ENCODE measurements around the gene ETV4. TPM values are rescaled to one million over a fixed set of nuclear protein-coding genes. Genes with fewer than 3 reads are reported as not detected.

Gene ETV4
- total RNA-seq, 1 experiment from 2014 or later, result 85.6 TPM

GRCh38 chr17:43529947-43530287 lies 16.2 kb downstream of the ETV4 start:
- TF ChIP-seq CTCF (IDR thresholded peaks at IDR 0.05; ENCODE audit: unreplicated experiment), result no peak
- Mint-ChIP-seq H3K4me3 (ENCODE audit: low read depth, unreplicated experiment) (no peak overlapping the region), H3K36me3 (ENCODE audit: insufficient read depth, unreplicated experiment) (peaks cover 49% of the 10 kb centered on the region)

DNA sequence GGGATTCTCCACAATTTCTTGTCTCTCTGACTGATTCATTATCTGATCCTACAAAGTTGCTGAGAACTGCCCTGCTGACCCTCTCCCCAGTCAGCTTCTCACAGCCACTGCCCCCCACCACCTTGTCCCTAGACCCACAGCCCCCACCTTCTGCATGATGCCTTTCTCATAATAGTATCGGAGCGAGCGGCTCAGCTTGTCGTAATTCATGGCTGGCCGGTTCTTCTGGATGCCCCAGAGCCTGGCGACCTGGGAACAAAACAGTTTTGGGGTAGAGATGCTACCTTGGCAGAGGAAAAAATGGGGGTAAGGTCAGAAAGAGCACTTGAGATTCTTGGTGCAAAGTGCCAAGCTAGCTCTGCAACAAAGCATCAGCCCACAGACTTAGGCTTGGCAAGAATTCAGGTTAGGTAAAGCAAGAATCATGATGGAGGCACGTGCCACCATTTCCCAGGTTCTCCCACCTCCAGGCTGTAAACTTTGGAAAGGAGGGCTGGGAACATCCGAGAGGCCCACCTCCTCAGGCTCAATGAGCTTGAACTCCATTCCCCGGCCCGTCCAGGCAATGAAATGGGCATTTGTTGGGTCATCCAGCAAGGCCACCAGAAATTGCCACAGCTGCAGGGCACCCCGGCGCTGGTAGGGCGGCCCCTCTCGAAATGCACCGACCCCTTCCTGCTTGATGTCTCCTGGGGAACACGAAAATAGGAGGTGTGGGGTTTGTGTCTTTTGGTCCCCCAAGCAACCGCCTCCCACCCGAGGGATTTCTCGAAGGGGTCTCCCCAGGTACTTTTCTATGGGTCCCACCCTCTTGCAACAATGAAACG lies 16.9 kb downstream of the ETV4 start:
- CTCF ChIA-PET, result interaction anchor here (0.6 kb wide), 1 partner anchor 463 kb away, joined by 6 read pairs; no protein-coding TSS in a partner anchor
- no peaks in the 10 kb centered on the region for H3K27me3 Mint-ChIP-seq (ENCODE audit: unreplicated experiment)
- H3K4me1 Mint-ChIP-seq (ENCODE audit: low read depth, unreplicated experiment), result peaks cover 11% of the 10 kb centered on the region
- peaks cover 57% of the 10 kb centered on the region for H3K36me3 Mint-ChIP-seq (ENCODE audit: insufficient read depth, unreplicated experiment)
- DNase-seq, result no peak
- no peaks in the 10 kb centered on the region for H3K9me3 Mint-ChIP-seq (ENCODE audit: low read depth, unreplicated experiment)
- H3K4me3 Mint-ChIP-seq (ENCODE audit: low read depth, unreplicated experiment), result no peak overlapping the region
- no peak for TF ChIP-seq CTCF (IDR thresholded peaks at IDR 0.05; ENCODE audit: unreplicated experiment)
- intact Hi-C loops (cut with micrococcal nuclease; ENCODE audit: unreplicated experiment), result no loop called here
- H3K27ac Mint-ChIP-seq (ENCODE audit: unreplicated experiment), result peak overlapping the region; percentile 31
- BruUV-seq (replicated peaks), result no TSS peak

More at GRCh38 chr17:43529947-43530287, 16.2 kb downstream of the ETV4 start:
- CTCF ChIA-PET, result no interaction called here
- H3K9me3 Mint-ChIP-seq (ENCODE audit: low read depth, unreplicated experiment), result no peaks in the 10 kb centered on the region
- intact Hi-C loops (cut with micrococcal nuclease; ENCODE audit: unreplicated experiment), result no loop called here
- no peaks in the 10 kb centered on the region for H3K27me3 Mint-ChIP-seq (ENCODE audit: unreplicated experiment)
- H3K27ac Mint-ChIP-seq (ENCODE audit: unreplicated experiment), result no peak overlapping the region
- no TSS peak for BruUV-seq (replicated peaks)
- H3K4me1 Mint-ChIP-seq (ENCODE audit: low read depth, unreplicated experiment), result peaks cover 11% of the 10 kb centered on the region
- DNase-seq, result no peak

- Mint-ChIP-seq H3K4me1 (ENCODE audit: low read depth, unreplicated experiment) (peaks cover 11% of the 10 kb centered on the region), H3K27ac (ENCODE audit: unreplicated experiment) (peak overlapping the region; percentile 31), H3K4me3 (ENCODE audit: low read depth, unreplicated experiment) (no peak overlapping the region), H3K36me3 (ENCODE audit: insufficient read depth, unreplicated experiment) (peaks cover 61% of the 10 kb centered on the region), H3K9me3 (ENCODE audit: low read depth, unreplicated experiment) (no peaks in the 10 kb centered on the region), H3K27me3 (ENCODE audit: unreplicated experiment) (no peaks in the 10 kb centered on the region)
- DNase-seq, result no peak
- CTCF ChIA-PET, result interaction anchor here (0.6 kb wide), 1 partner anchor 464 kb away, joined by 6 read pairs; no protein-coding TSS in a partner anchor
- no peak for TF ChIP-seq CTCF (IDR thresholded peaks at IDR 0.05; ENCODE audit: unreplicated experiment)
- BruUV-seq (replicated peaks), result no TSS peak
- intact Hi-C loops (cut with micrococcal nuclease; ENCODE audit: unreplicated experiment), result no loop called here
These were observed 17.7 kb downstream of the ETV4 start for GRCh38 chr17:43528319-43528987.

GRCh38 chr17:43526886-43527648 lies 19.1 kb downstream of the ETV4 start:
- no peaks in the 10 kb centered on the region for H3K9me3 Mint-ChIP-seq (ENCODE audit: low read depth, unreplicated experiment)
- no peak overlapping the region for H3K27ac Mint-ChIP-seq (ENCODE audit: unreplicated experiment)
- no TSS peak for BruUV-seq (replicated peaks)
- intact Hi-C loops (cut with micrococcal nuclease; ENCODE audit: unreplicated experiment), result no loop called here
- CTCF ChIA-PET, result interaction anchor here (1.1 to 1.3 kb wide), 3 partner anchors 14 to 147 kb away, joined by 3 read pairs; no protein-coding TSS in a partner anchor
- peaks cover 63% of the 10 kb centered on the region for H3K36me3 Mint-ChIP-seq (ENCODE audit: insufficient read depth, unreplicated experiment)
- no peak for TF ChIP-seq CTCF (IDR thresholded peaks at IDR 0.05; ENCODE audit: unreplicated experiment)
- no peak for DNase-seq
- H3K27me3 Mint-ChIP-seq (ENCODE audit: unreplicated experiment), result no peaks in the 10 kb centered on the region
- peaks cover 11% of the 10 kb centered on the region for H3K4me1 Mint-ChIP-seq (ENCODE audit: low read depth, unreplicated experiment)
- no peak overlapping the region for H3K4me3 Mint-ChIP-seq (ENCODE audit: low read depth, unreplicated experiment)
